T-helper 22 cell (primary cell): ENCODE results near the gene KLK4.
"Not testable (repeated sequence)": the region's sequence is repeated elsewhere in the genome, so short reads cannot be mapped to it uniquely, and the experiment has no call there.

Experiments used
- DNase-seq: peaks from one replicate; pipeline ENCODE4 v3.0.0-alpha.2; 2020; ENCODE audit warnings: low read depth

Gene KLK4

DNA sequence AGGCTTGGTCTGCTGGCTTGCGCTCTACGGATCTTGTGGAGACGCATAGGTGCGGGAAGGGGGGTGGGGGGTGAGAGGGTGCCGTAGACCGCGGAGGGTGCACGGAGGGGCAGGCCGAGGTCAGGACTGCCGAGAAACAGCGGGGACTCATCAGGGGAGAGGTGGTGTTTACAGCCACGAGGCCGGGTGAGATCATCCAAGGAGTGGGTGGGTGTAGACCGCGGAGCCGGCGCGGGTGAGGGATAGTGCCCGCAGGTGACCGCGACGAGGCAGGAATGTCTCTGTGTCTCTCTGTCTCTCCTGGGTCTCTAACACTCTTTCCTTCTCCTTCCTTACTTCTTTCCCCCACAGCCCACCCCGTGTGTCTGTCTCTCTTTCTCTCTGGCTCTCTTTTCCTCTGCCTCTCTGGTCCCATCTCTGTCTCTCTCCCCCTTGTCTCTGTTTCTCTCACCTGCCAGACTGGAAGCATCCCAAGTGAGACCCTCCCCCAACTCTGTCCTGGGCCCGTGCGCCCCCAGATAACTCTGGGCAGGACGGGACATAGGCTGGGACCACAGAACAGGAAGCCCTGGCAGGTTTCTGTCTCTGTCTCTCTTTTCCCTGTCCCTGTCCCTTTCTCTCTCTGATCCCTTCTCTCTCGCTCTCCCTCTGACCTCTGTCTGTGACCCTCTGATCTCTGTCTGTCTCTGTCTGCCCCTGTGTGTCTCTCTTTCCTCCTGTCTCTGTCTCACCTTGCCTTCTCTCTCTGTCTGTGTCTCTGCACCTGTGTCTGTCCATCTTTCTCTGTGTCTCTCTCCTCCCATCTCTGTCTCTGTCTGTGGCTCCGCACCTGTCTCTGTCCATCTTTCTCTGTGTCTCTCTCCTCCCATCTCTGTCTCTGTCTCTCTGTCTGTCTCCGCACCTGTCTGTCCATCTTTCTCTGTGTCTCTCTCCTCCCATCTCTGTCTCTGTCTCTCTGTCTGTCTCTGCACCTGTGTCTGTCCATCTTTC is 1.8 kb upstream of the KLK4 start:
- no peak for DNase-seq

DNA sequence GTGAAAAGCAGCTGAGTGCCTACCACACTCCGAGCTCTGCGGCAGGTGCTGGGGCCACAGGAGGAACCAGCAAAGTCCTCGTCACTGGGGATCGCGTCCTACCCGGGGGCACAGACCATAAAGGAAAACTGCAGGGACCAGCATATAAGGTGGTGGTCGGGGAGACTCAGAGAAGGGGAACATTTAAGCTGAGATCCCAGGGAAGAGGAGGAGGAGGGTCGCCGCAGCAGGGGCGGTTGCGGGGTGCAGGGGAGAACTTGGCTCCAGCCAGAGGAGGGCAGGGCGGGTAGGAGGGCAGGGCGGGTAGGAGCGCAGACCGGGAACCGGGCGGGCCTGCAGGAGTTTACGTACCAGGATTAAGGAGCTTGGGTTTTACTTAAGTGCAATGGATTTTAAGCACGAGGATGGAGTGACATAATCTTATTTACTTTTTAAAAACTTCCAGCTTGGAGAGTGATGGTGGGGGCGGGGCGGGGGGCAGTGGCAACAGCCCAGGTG is 956 bp upstream of the KLK4 start:
- DNase-seq: no peak

DNA sequence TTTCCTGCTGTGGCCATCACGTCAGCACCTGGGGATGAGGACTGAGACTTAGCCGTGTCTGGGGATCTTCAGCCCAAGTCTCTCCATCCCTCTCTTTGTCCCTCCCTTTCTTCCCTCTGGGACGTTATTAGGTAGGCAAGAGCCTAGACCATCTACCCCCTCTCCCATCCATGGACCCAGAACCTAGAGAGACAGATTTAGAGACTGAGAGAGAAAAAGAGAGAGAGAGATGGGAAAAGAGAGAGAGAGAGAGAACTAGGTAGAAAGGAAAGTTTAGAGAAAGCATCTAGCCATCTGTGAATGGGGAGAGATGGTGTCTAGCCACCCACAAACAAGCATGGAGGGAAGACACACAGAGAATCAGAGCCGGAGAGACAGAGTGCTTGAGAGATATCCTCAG is 473 bp downstream of the KLK4 start:
- DNase-seq: no peak

DNA sequence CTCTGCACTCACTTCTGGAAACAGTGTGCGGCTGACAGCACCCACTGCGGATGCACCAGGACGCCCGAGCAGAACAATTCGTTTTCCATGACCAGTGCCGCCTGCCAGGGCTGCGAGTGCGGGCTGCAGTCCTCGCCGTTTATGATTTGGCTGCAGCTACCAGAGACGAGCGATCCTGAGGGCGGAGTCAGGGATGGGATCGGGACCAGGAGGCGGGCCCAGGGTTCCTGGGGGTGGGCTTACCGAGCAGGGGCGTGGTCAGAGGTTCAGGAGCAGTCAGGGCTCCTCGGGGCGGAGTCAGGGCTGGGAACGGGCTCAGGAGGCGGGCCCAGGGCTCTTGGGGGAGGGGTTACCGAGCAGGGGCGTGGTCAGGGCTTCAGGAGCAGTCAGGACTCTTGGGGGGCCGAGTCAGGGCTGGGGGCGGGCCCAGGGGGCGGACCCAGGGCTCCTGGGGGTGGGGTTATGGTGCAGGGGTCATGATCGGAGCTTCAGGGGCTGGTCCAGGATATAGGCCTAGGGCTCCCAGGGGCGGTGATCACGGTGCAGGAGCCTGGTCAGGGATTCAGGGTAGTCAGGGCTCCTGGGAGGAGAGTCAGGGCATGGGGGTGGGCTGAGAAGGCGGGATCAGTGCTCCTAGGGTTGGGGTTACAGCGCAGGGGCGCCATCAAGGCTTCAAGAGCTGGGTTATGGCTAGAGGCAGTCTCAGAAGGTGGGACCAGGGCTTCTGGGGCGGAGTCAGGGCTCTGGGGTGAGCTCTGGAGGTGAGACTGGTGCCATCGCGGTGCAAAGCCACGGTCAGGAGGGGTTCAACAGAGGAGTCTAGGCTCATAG is 1.7 kb downstream of the KLK4 start:
- DNase-seq: no peak

DNA sequence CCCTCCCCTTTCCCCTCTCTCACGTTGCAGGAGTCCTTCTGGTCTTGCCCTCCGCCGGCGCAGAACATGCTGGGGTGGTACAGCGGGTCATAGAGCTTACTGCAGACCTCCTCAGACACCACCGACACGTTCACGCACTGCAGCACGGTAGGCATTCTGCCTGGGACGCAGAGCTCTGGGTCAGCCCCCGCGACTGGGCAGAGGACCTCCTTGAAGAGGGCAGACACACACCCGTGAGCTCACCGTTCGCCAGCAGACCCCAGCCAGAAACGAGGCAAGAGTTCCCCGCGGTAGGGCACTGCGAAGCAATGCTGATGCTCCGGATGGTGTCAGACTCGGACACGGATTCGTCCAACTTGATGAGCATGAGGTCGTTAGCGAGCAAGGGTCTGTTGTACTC is 2.9 kb downstream of the KLK4 start:
- no peak for DNase-seq

DNA sequence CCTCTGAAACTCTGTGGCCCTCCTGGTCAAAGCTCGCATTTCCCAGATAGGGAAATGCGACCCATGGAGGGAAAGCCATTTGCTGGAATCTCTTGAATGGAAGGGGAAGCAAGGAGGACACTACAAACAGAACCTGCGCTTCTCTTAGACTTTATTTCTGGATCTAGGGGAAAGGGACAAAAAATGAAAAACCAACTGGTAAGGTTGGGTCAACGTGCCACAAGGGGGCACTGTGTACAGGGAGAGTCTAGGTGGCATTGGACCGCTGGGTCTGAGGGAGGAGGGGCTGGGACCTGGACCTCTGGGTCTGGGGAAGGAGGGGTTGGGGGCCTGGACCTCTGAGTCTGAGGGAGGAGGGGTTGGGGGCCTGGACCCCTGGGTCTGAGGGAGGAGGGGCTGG is 5.0 kb downstream of the KLK4 start:
- DNase-seq: no peak

DNA sequence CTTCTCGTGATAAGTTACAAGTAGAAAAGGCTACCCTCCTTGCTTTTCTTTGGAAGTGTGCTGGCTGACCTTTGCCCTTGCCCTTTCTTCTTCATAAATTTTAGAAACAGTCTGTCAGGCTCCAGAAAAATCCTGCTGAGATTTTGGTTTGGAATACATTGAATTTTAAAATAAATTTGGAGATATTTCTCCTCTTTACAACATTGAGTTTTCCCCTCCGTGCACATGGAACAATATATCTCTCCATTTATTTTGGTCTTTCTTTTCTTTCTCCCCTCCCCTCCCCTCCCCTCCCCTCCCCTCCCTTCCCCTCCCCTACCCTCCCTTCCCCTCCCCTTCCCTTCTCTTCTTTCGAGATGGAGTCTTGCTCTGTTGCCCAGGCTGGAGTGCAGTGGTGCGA is 8.6 kb downstream of the KLK4 start:
- no peak for DNase-seq

DNA sequence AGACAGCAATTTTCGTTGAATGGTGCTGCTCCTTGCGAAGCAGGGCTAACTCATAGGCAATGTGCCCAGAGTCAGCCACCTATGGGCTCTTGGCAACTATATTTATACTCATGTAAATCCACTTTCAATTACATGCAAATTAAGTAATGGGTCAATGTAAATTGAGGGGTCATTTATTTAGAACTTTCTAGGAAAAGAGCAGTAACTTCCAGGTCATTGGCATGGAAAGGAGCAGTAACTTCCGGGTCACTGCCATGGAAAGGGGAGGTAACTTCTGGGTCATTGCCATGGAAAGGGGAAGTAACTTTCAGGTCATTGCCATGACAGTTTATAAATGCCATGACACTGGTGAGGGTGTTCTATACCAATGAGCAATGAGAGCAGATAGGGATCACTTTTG is 11.6 kb downstream of the KLK4 start:
- DNase-seq: no peak

DNA sequence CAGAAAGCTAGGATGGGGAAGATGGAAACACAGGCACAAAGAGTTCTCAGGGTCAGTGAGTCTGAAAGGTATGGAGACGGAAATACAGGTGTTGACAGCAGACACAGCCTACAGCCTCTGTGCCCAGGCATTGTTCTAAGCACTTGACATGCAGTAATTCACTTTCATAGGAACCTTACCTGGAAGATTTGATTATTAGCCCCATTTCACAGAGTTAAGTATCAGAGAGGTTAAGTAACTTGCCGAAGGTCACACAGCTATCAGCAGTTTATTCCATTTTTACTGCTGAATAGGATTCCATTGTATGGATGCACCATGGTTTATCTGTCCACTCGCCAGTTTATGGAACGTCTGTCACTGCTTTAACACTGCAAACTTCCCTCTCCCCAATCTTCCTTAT is 13.2 kb downstream of the KLK4 start:
- DNase-seq: no peak

DNA sequence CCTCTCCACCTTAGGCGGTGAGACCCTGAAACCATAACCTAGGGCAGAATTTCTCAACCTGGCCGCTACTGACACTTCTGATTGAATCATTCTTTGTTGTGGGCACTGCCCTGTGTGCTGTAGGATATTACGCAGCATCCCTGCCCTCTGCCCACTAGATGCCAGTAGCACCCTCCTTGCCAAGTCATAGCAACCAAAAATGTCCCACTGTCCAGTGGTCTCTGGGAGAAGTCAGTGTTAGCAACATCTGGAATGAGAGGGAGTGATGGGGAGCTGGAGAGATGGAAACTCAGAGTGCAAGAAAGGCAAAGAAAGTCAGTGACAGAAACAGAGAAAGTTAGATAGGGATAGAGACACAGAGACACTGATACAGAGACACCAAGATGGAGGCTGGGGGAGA is 13.6 kb downstream of the KLK4 start:
- DNase-seq: no peak

DNA sequence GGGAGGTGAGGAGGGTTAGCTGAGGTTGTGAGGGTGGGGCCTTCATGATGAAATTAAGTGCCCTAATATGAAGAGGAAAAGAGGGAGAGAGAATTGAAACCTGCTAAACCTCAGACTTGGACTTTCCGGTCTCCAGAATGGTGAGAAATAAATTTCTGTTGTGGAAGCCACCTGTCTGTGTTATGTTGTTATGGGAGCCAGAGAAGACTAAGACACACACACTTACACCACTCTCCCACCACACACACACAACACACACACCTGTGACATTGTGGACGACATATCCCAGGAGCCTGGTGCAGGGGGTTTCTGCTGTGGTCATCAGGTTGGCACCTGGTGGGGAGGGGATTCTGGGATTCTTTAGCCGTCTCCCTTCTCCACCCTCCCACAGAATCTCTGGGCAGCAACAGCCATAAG is 14.0 kb downstream of the KLK4 start:
- no peak for DNase-seq

DNA sequence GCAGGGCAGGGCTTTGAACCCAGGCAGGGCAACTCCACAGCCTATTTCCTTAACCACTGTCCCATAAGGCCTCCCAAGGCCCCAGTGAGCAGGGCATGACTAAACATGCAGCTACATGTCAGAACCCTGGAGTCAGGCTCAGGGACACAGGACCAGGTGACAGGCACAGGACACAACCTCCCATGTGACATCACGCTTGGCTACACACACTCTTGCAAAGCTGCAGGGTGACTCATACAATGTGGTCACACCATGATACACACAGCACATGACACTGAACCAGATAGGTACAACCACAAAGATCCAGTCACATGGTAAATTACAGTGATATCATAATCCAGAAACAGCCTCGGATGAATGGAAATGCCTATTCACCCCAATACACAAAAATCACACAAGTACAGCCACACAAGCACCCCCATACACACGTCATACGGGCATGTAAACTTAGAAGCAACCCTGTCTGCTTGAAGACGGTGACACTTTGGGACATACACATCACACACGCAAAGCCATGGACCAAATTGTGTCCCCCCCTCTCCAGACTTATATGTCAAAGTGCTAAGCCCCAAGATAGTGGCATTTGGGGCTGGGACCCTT is 14.5 kb downstream of the KLK4 start:
- no peak for DNase-seq

DNA sequence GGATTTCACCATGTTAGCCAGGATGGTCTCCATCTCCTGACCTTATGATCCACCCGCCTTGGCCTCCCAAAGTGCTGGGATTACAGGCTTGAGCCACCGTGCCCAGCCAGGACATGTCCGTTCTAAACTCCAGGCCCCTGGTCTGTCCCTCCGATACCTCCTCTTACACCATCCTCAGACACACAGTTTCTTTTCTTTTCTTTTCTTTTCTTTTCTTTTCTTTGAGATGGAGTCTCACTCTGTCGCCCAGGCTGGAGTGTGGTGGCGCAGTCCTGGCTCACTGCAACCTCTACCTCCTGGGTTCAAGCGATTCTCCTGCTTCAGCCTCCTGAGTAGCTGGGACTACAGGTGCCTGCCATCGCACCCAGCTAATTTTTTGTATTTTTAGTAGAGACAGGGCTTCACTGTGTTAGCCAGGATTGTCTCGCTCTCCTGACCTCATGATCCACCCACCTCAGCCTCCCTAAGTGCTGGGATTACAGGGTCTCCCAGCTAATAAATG is 15.1 kb downstream of the KLK4 start:
- DNase-seq: not testable (repeated sequence)

DNA sequence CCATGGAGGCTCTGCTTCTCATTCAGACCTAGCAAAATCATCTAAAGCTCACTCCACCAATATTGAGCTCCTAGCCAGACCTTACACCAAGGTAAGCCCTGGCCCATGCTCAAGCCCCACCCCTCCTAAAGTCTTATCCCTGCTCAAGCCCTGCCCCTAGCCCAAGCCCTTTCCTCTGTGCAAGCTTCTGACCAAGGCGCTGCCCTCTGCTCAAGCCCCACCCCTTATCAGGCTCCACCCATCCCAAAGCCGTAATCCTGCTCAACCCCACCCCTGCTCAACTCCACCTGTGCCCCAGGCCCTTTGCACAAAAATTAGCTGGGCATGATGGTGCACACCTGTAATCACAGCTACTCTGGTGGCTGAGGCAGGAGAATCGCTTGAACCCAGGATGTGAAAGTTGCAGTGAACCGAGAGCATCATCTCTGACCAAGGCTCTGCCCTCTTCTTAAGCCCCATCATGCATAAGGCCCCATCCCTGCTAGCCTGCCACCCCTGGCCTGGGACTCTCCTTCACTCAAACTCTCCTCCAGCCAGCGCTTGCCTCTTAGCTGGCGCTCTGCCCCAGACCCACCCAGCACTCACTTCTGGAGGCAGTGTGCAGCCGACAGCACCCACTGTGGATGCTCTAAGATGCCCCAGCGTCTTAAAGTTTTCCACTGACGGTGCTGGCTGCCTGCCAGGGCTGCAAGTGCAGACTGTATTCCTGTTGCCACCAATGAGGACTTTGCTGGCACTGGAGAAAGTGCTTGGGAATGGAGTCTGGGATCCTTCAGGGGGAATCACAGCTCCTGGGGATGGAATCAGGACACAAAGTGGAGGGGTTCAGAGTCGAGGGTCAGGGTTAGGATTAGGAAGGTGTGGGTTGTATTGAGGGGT is 16.5 kb downstream of the KLK4 start:
- DNase-seq: no peak

DNA sequence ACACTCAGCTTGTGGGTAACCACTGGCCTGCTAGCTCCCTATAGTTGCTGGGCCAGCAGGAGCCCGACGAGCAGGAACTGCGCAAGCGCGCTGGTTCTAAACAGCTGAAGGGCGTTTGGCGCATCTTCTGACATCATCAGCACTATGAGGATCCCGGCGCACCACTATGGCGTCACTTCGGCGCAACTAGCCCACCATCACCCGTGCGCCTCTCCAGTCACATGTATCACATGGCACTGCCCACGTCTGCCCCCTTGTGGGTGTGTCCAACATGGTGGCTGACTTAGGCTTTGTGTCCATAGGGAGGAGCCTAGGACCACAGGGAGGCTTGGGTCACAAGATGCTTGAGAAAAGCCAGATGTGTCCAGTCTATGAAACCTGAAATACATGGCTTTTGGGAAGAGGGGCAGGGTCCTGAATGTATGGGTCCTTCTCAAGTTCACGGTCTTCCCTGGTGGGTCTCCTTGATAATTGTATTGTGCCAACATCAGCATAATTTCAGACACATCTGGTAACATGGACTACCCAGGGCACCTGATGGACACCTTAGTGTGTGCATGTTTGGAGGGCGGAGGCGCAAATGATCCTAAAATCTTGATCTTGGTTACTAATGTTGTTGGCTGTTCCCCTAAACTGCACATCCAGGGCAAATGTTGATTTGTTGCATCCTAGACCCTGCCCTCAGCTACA is 18.0 kb downstream of the KLK4 start:
- DNase-seq: no peak

DNA sequence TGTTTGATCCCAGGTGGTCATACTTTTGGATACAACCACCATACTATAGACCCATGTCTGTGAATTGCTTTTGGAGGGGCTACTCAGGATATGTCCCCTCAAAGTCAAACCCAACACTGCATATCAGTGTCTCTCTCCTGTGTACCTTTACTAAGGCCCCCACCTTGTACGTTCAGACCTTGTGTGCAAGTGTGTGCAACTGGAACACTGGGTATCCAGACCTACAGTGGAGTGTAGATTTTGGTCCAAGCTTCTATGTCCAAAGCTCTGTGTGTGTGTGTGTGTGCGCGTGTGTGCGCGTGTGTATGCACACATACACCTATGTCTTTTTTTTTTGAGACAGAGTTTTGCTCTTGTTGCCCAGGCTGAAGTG is 20.0 kb downstream of the KLK4 start:
- no peak for DNase-seq

DNA sequence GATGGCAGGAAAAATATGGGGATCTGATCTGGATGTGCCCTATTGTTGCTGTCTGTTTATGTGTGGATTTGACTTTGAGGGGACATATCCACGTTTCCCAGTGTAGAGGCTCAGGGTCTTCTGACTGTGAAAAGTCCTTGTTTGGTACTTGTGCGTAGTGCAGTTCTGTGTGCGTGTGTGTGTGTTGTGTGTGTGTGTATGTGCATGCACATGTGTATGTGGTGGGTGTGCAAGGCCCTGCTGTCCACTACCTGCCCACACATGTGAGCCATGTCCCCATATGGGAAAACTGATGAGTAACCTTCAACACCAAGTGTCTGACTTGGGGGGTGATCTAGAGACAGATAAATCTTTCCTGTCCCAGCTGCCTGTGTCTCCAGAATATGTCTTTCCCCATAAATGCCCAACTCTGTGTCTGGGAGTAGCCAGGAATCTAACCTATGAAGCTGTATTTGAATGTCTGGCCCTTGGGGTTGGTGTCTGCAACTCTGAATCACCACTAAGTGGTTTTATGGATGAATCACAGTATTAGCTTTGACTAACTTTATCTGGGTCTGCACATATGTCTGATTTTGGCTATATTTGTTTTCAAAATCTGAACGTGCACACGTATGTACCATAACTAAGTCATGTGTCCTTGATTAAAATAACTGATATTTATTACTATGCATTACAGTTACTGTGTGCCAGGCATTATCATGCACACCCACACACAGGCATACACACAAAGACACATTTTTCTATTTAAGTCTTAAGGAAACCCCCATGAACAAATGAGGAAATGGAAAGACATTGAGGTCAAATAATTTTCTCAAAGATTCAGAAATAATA is 20.6 kb downstream of the KLK4 start:
- DNase-seq: no peak

DNA sequence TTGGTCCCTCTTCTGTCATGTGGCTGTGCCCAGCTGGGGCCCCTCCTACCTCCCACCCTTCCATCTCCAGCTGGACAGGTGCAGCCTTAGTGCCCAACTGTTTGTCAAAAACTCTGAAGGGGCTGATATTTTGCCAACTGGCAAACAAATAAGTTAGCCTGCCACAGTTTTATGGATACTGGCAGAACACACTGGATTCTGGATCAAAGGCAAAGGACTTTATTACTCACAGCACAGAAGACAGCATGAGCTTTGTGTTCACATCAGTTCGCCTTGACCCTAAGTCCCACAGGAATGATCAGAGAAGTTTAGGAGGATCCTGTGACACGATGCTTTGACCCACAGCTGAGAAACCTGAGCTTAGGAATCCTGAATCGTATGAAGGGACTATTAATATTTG is 21.6 kb downstream of the KLK4 start:
- no peak for DNase-seq

DNA sequence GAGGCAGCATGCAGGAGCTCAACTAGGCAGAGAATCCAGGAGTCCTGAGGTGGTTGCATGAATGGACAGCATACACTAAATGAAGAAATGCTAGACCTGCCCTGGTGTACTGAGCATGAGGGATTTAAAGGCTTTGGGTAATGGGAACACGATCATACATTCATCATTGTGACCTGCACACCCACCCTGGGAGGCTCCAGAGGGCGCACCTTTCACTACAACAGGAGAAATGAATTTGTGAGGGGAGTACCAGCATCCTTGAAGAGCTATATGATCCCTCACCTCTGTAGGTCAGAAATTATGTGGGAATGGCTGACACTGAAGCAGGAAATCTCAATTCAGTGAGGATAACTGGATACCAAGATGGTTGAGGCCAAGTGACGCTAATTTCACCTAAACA is 29.0 kb downstream of the KLK4 start:
- no peak for DNase-seq

DNA sequence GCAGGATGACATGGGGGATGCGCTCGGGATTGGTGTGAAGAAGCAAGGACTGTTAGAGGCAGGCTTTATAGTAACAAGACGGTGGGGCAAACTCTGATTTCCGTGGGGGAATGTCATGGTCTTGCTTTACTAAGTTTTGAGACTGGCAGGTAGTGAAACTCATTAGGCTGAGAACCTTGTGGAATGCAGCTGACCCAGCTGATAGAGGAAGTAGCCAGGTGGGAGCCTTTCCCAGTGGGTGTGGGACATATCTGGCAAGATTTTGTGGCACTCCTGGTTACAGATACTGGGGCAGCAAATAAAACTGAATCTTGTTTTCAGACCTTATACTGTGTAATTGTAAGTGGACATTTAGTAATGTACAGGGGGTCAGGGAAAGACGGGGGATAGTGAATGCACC is 31.0 kb downstream of the KLK4 start:
- no peak for DNase-seq
